ENCODE measurements around the gene XYLT1. TPM values are rescaled to one million over a fixed set of nuclear protein-coding genes. Genes with fewer than 3 reads are reported as not detected.

Gene XYLT1
- polyA plus RNA-seq, 1 donor from 2014 or later = 3.3 TPM

DNA sequence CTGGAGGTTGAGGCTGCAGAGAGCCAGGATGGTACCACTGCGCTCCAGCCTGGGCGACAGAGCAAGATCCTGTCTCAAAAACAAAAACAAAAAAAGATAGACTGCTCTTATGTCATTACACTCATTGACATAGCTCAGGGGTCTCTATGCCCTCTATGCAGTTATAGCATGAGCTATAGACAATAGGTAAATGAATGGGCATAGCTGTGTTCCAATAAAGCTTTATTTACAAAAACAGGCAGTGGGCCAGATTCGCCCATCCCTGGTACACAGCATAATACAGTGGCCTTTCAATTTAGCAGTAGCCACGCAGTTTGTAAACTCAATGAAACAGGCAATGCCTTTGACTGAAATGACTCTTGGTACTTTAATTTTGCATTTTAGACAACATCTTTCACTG, 51.5 kb downstream of the XYLT1 start:
- H2AFZ ChIP-seq (ENCODE audit: low read depth, low read length) = no peak overlapping the region
- H3K4me2 ChIP-seq (ENCODE audit: low read length) = no peak overlapping the region
- no peaks in the 10 kb centered on the region for H3K36me3 ChIP-seq (ENCODE audit: insufficient read depth, low read length)
- H3K9ac ChIP-seq (ENCODE audit: low read length) = no peak overlapping the region
- H3K9me2 ChIP-seq (ENCODE audit: insufficient read depth, low read length) = no peaks in the 10 kb centered on the region
- no peaks in the 10 kb centered on the region for H3K9me3 ChIP-seq (ENCODE audit: low read length)
- H3F3A ChIP-seq (ENCODE audit: insufficient read depth, low read length, poor library complexity, severe bottlenecking) = no peaks in the 10 kb centered on the region
- TF ChIP-seq, protein P1, sequence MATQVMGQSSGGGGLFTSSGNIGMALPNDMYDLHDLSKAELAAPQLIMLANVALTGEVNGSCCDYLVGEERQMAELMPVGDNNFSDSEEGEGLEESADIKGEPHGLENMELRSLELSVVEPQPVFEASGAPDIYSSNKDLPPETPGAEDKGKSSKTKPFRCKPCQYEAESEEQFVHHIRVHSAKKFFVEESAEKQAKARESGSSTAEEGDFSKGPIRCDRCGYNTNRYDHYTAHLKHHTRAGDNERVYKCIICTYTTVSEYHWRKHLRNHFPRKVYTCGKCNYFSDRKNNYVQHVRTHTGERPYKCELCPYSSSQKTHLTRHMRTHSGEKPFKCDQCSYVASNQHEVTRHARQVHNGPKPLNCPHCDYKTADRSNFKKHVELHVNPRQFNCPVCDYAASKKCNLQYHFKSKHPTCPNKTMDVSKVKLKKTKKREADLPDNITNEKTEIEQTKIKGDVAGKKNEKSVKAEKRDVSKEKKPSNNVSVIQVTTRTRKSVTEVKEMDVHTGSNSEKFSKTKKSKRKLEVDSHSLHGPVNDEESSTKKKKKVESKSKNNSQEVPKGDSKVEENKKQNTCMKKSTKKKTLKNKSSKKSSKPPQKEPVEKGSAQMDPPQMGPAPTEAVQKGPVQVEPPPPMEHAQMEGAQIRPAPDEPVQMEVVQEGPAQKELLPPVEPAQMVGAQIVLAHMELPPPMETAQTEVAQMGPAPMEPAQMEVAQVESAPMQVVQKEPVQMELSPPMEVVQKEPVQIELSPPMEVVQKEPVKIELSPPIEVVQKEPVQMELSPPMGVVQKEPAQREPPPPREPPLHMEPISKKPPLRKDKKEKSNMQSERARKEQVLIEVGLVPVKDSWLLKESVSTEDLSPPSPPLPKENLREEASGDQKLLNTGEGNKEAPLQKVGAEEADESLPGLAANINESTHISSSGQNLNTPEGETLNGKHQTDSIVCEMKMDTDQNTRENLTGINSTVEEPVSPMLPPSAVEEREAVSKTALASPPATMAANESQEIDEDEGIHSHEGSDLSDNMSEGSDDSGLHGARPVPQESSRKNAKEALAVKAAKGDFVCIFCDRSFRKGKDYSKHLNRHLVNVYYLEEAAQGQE (IDR thresholded peaks at IDR 0.05; ENCODE audit: borderline replicate concordance) = no peak
- TF ChIP-seq EZH2 (IDR thresholded peaks at IDR 0.05; ENCODE audit: borderline replicate concordance, insufficient read depth, low read length, poor library complexity, severe bottlenecking) (no peak), SMC3 (conservative IDR thresholded peaks at IDR 0.05; ENCODE audit: poor library complexity) (no peak), EP300 (conservative IDR thresholded peaks at IDR 0.05; ENCODE audit: poor library complexity, severe bottlenecking) (no peak), RAD21 (conservative IDR thresholded peaks at IDR 0.05) (no peak), MXI1 (conservative IDR thresholded peaks at IDR 0.05; ENCODE audit: poor library complexity, severe bottlenecking) (no peak), TAF1 (IDR thresholded peaks at IDR 0.05; ENCODE audit: low read depth) (no peak), CTCF (IDR thresholded peaks at IDR 0.05; ENCODE audit: poor library complexity, severe bottlenecking) (no peak), POLR2AphosphoS5 (IDR thresholded peaks at IDR 0.05) (no peak)
- H3K27ac ChIP-seq (ENCODE audit: low read length) = no peak overlapping the region
- no peaks in the 10 kb centered on the region for H3K27me3 ChIP-seq (ENCODE audit: insufficient read depth, low read depth, low read length)
- H3K79me2 ChIP-seq (replicated peaks; ENCODE audit: insufficient read depth, low read length) = peaks cover 4% of the 10 kb centered on the region
- H4K20me1 ChIP-seq (ENCODE audit: insufficient read depth) = no peaks in the 10 kb centered on the region
- H3K4me3 ChIP-seq (ENCODE audit: low read length) = no peak overlapping the region

DNA sequence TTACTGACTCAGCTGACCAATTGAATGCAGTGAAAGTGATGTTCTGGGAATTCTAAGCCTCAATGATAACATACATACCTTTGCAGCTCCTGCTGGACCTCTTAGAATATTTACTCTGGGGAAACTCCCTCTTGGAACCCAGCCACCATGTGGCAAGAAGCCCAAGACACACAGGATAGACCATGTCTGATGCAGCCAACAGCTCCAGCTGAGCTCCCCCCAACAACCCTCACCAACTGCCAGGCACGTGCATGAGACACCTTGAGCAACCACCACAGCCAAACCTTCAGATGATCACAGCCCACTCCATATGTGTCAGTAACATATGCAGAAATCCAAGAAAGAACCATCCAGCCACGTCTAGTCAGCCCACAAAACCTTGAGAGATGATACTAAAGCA, 53.0 kb downstream of the XYLT1 start:
- no peaks in the 10 kb centered on the region for H3K9me2 ChIP-seq (ENCODE audit: insufficient read depth, low read length)
- TF ChIP-seq SMC3 (conservative IDR thresholded peaks at IDR 0.05; ENCODE audit: poor library complexity) (no peak), MXI1 (conservative IDR thresholded peaks at IDR 0.05; ENCODE audit: poor library complexity, severe bottlenecking) (no peak), RAD21 (conservative IDR thresholded peaks at IDR 0.05) (no peak), TAF1 (IDR thresholded peaks at IDR 0.05; ENCODE audit: low read depth) (no peak)
- H3K79me2 ChIP-seq (replicated peaks; ENCODE audit: insufficient read depth, low read length) = peaks cover 8% of the 10 kb centered on the region
- no peak overlapping the region for H2AFZ ChIP-seq (ENCODE audit: low read depth, low read length)
- no peaks in the 10 kb centered on the region for H3K9me3 ChIP-seq (ENCODE audit: low read length)
- H3K4me3 ChIP-seq (ENCODE audit: low read length) = no peak overlapping the region
- H4K20me1 ChIP-seq (ENCODE audit: insufficient read depth) = no peaks in the 10 kb centered on the region
- no peaks in the 10 kb centered on the region for H3F3A ChIP-seq (ENCODE audit: insufficient read depth, low read length, poor library complexity, severe bottlenecking)
- H3K27ac ChIP-seq (ENCODE audit: low read length) = no peak overlapping the region
- H3K27me3 ChIP-seq (ENCODE audit: insufficient read depth, low read depth, low read length) = no peaks in the 10 kb centered on the region
- no peaks in the 10 kb centered on the region for H3K36me3 ChIP-seq (ENCODE audit: insufficient read depth, low read length)
- H3K9ac ChIP-seq (ENCODE audit: low read length) = no peak overlapping the region
- H3K4me2 ChIP-seq (ENCODE audit: low read length) = no peak overlapping the region
